GM18517 (cell line): Measurements from ENCODE around the gene THRA.

Experiments
- ATAC-seq: cut with Tn5 transposase; IDR thresholded peaks from one replicate; pipeline ENCODE4 v1.9.1; 2021; ENCODE audit warnings: mild to moderate bottlenecking, moderate library complexity; ENCODE audit not compliant: unreplicated experiment

Gene THRA

GRCh38 chr17:40075201-40075941, 12.6 kb downstream of the THRA start:
- ATAC-seq, result no peak

- ATAC-seq, result no peak
Observed at GRCh38 chr17:40075942-40076498, 13.3 kb downstream of the THRA start.

- ATAC-seq, result no peak
Observed at GRCh38 chr17:40076591-40076990, 13.8 kb downstream of the THRA start.

DNA sequence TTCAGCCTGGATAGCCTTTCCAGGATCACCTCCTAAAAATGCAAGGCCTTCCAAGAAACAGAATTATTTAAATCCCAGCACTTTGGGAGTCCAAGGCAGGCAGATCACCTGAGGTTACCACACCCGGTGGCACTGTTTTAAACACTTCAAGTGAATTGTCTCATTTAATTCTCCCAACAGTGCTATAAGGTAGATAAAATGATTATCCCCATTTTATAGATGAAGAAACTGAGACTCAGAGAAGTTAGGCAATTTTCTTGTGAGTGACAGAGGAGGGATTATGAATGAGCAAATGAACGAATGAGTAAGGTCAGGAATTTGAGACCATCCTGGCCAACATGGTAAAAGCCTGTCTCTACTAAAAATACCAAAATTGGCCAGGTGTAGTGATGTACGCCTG, 16.8 kb downstream of the THRA start:
- ATAC-seq, result no peak

- ATAC-seq, result no peak
Observed at GRCh38 chr17:40084477-40084876, 21.7 kb downstream of the THRA start.

DNA sequence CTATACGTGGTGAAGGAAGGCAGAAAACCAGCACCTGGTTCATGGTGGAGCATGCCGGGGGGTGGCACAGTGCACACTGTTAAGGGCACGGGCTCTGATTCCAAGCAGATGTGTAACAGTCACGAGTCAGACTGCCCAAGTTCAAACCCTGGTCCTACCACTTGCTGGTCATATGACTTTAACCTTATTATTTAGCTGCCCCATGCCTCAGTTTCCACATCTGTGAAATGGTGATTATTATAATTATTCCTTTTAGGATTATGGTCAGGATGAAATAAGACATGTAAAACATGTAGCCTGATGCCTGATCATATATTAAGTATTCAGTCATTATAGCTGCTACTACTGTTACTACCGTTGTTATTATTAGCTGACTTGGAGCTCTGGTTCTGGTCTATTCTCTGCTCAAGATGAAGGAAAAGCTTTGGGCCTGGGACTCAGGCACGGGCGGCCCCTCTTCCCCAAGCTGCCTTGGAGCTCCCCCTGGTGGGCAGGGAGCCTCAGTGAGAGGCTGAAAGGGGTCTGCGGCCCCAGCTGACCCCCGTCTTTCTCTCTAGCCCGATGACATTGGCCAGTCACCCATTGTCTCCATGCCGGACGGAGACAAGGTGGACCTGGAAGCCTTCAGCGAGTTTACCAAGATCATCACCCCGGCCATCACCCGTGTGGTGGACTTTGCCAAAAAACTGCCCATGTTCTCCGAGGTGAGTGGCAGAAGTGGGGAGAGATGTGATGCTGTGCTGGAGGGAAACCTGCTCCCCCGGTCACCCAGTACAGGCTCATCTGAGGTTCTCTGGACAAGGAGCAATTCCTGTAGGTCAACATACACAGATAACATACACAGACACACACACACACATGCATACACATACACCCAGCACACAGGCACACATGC, 23.6 kb downstream of the THRA start:
- ATAC-seq, result no peak

DNA sequence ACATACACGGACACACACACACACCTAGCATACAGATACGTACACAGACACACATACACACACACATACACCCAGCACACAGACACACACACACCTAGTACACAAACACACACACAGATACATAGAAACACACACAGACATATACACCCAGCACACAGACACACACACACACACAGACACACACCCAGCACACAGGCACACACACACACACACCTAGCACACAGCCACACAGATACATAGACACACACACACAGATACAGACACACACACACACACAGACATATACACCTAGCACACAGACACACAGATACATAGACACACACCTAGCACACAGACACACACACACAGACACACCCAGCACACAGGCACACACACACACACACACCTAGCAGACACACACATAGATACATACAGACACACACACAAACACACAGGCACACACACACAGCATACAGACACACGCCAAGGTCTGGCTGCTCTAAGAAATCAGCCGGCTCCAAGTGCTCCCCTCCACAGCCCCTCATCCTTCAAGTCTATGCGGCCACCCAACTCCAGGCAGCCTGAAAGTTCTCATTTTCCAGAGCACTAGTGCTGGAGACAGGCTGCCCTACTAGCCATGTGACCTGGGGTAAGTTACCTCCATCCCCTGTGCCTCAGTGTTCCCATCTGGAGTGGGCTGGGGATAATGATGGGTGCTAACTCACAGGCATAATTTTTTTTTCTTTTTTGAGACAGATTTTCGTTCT, 24.5 kb downstream of the THRA start:
- ATAC-seq, result no peak

DNA sequence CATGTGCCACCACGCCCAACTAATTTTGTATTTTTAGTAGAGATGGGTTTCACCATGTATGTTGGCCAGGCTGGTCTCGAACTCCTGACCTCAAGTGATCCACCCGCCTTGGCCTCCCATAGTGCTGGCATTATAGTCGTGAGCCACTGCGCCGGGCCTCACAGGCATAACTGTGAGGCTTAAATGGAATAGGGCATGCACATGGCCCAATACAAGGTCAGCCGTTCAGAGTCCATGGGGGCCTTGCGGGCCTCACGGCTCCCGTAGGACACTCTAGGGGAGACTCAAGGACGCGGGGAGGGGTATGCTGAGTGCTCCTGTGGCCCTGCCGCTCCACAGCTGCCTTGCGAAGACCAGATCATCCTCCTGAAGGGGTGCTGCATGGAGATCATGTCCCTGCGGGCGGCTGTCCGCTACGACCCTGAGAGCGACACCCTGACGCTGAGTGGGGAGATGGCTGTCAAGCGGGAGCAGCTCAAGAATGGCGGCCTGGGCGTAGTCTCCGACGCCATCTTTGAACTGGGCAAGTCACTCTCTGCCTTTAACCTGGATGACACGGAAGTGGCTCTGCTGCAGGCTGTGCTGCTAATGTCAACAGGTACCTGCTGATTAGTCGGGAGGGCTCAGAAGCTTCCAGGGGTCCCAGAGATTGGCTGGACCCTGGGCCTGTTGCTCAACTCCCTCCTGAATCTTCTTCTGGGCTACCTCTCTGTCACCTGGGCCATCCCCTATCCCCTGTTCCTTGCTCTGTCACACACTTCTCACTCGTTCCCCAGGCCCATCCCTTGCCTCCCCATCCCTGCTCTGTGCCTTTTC, 25.3 kb downstream of the THRA start:
- no peak for ATAC-seq

GRCh38 chr17:40089077-40089895, 26.5 kb downstream of the THRA start:
- ATAC-seq, result no peak

DNA sequence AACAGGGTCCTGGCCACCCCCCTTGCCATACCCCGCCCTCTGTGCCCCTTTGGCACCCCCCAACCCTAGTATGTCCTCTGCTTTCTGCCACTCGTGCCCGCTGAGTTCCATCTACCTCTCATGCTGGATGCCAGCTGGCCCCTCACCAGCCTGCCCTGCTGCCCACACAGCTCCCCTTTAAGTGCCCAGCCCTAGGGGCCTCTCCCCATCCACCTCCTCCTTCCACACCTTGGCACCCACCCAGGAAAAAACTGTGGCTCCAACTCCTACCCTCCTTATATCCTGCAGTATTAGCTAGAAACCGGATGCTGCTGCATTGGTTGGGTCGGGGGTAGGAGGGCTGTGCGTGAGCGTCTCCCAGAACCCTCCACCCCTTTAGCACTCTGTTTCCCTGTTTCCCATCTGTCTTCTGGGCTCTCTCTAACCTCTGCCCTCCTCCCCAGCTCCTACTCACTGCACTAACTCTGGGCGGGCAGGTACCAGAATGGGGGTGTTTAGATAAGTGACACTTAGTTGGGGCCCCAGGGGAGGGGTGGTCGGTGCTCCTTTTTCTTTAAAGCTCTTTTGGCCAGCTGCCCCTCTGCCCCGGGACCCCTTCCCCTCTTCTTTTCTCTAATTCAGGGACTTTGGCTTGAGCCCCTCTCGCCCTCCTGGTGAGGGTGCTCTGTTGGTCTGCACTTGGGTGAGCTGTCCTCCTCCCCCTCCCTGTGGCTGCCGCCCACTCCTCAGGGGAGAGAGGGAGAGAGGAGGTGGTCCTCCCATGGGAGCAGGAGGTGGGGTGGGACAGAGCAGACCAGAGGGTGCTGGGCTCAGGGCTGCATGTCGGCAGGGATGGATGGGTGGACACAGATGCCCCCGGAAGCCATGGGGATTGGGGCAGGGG, 27.7 kb downstream of the THRA start:
- no peak for ATAC-seq

GRCh38 chr17:40091691-40092397, 29.1 kb downstream of the THRA start:
- ATAC-seq, result no peak

DNA sequence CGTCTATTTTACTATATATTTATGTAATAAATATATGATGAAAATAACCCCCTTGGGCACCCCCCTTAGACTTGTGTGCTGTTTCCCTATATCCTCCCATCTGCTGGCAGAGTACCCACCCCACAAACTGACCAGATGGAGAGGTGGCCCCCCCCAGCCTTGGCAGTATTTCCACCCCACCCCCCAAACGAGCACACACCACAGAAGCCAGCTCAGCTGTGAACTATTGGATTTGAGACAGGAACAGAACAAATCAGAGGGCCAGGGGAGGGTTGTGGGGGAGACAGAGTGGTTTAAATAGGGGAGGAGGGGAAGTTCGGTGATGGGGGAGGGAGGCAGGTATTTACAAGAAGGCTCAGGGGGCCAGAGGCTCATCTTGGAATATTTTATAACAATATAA, 29.8 kb downstream of the THRA start:
- ATAC-seq, result no peak

DNA sequence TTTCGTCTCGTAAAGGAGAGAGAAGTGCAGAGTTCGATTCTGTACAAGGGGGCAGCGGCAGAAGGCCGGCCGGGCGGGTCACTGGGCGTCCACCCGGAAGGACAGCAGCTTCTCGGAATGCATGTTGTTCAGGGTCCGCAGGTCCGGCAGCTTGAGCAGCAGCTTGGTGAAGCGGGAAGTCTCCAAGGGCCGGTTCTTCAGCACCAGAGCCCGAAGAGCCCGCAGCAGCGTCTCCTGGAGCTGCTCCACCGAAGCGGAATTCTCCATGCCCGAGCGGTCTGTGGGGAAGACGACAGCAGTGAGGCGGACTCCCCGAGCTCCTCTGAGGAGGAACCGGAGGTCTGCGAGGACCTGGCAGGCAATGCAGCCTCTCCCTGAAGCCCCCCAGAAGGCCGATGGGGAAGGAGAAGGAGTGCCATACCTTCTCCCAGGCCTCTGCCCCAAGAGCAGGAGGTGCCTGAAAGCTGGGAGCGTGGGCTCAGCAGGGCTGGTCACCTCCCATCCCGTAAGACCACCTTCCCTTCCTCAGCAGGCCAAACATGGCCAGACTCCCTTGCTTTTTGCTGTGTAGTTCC, 30.3 kb downstream of the THRA start:
- ATAC-seq, result no peak

- no peak for ATAC-seq
Observed at GRCh38 chr17:40093580-40094201, 30.9 kb downstream of the THRA start.

DNA sequence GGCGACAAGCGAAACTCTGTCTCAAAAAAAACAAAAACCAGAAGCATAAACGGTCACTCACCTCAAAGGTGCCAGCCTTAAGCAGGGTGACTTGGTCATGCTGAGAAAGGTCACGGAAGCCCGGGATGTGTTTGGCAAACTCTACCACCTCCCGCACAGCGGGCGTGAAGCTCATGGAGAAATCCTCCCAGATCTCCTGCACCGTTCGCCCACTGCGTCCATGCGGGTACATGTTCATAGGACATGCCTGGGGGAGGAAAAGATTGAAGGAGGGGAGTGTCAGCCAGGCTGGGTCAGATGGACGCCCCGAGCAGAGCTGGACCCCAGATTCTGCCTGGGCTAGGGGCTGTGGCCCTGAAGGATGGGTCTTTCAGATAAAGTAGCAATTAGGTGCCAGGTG, 32.1 kb downstream of the THRA start:
- ATAC-seq, result no peak

GRCh38 chr17:40095351-40095943, 32.7 kb downstream of the THRA start:
- no peak for ATAC-seq
